Activated T-cell treated with anti-CD3 and anti-CD28 coated beads, Interleukin-2, amount 50 U/mL, for 72 hours (primary cell): ENCODE results near the gene SEMA6B. TPM values are rescaled to one million over a fixed set of nuclear protein-coding genes. Genes with fewer than 3 reads are reported as not detected.
"Not testable (repeated sequence)": the region's sequence is repeated elsewhere in the genome, so short reads cannot be mapped to it uniquely, and the experiment has no call there.

Experiments used
- ATAC-seq, 2 donors: fragments of 150-1000 bp; cut with Tn5 transposase; replicated peaks in 1 of 2; 2 replicates each; pipeline ENCODE4 v1.10.0; 2021; ENCODE audit warnings: moderate library complexity in 2 of 2, mild to moderate bottlenecking in 1 of 2
- DNase-seq, 2 donors: peaks; one replicate each; pipeline ENCODE4 v3.0.0; 2021 to 2022; ENCODE audit warnings: mixed read lengths in 1 of 2
- H3K27ac Mint-ChIP-seq: one replicate; pipeline ENCODE4 v1.8.0; 2022; ENCODE audit warnings: mild to moderate bottlenecking, moderate library complexity, mixed read lengths
- H3K27me3 Mint-ChIP-seq: one replicate; pipeline ENCODE4 v1.8.0; 2022; ENCODE audit warnings: low read depth, mixed read lengths
- H3K36me3 Mint-ChIP-seq, 2 donors: one replicate each; pipeline ENCODE4 v1.8.0; 2022; ENCODE audit warnings: mixed read lengths in 2 of 2, mild to moderate bottlenecking in 1 of 2; ENCODE audit not compliant: insufficient read depth in 2 of 2
- H3K4me1 Mint-ChIP-seq: one replicate; pipeline ENCODE4 v1.8.0; 2022; ENCODE audit warnings: low read depth, mixed read lengths
- H3K4me3 Mint-ChIP-seq, 2 donors: one replicate each; pipeline ENCODE4 v1.8.0; 2022; ENCODE audit warnings: mild to moderate bottlenecking in 2 of 2, mixed read lengths in 2 of 2, moderate library complexity in 2 of 2
- H3K9me3 Mint-ChIP-seq, 2 donors: one replicate each; pipeline ENCODE4 v1.8.0; 2022; ENCODE audit warnings: mixed read lengths in 2 of 2
- total RNA-seq, 2 donors: library from RNA; stranded (reverse); gene quantifications; one replicate each; pipeline ENCODE4 v1.2.3, GENCODE V29; 2022

Gene SEMA6B
- total RNA-seq, 2 donors from 2014 or later = 0.05 to 0.19 TPM

- Mint-ChIP-seq H3K4me1 (peaks cover 5% of the 10 kb centered on the region), H3K9me3 (no peaks in the 10 kb centered on the region), H3K27ac (no peak overlapping the region), H3K27me3 (peaks cover 34% of the 10 kb centered on the region), H3K4me3 (no peak overlapping the region), H3K36me3 (no peaks in the 10 kb centered on the region)
- DNase-seq = no peak
- ATAC-seq = no peak
Measured at GRCh38 chr19:4596033-4596904, 36.8 kb upstream of the SEMA6B start.

- not testable (repeated sequence) for ATAC-seq, DNase-seq, H3K4me1 Mint-ChIP-seq, H3K4me3 Mint-ChIP-seq, H3K9me3 Mint-ChIP-seq, H3K36me3 Mint-ChIP-seq, H3K27ac Mint-ChIP-seq
- H3K27me3 Mint-ChIP-seq = peaks cover 38% of the 10 kb centered on the region
Measured at GRCh38 chr19:4595158-4595557, 35.7 kb upstream of the SEMA6B start.

- Mint-ChIP-seq H3K4me1 (peaks cover 5% of the 10 kb centered on the region), H3K4me3 (no peak overlapping the region), H3K36me3 (no peaks in the 10 kb centered on the region), H3K27me3 (peaks cover 41% of the 10 kb centered on the region), H3K27ac (no peak overlapping the region), H3K9me3 (no peaks in the 10 kb centered on the region)
- ATAC-seq (no peak), DNase-seq (no peak)
Measured at GRCh38 chr19:4594201-4594600, 34.7 kb upstream of the SEMA6B start.

- ATAC-seq (no peak), DNase-seq (no peak)
- Mint-ChIP-seq H3K9me3 (no peaks in the 10 kb centered on the region), H3K4me3 (no peak overlapping the region), H3K36me3 (no peaks in the 10 kb centered on the region), H3K27me3 (peaks cover 42% of the 10 kb centered on the region), H3K27ac (no peak overlapping the region), H3K4me1 (peaks cover 5% of the 10 kb centered on the region)
Measured at GRCh38 chr19:4593409-4593851, 33.9 kb upstream of the SEMA6B start.

GRCh38 chr19:4592445-4592844, 33.0 kb upstream of the SEMA6B start:
- Mint-ChIP-seq H3K27ac (no peak overlapping the region), H3K4me3 (no peak overlapping the region), H3K27me3 (peaks cover 48% of the 10 kb centered on the region), H3K4me1 (peaks cover 3% of the 10 kb centered on the region), H3K36me3 (no peaks in the 10 kb centered on the region), H3K9me3 (no peaks in the 10 kb centered on the region)
- DNase-seq (no peak), ATAC-seq (no peak)

- Mint-ChIP-seq H3K4me3 (no peak overlapping the region), H3K9me3 (no peaks in the 10 kb centered on the region)
Measured at GRCh38 chr19:4591320-4591719, 31.8 kb upstream of the SEMA6B start.

GRCh38 chr19:4590559-4590958, 31.1 kb upstream of the SEMA6B start:
- H3K9me3 Mint-ChIP-seq = no peaks in the 10 kb centered on the region
- peaks cover 63% of the 10 kb centered on the region for H3K27me3 Mint-ChIP-seq
- DNase-seq (no peak), ATAC-seq (no peak)
- no peaks in the 10 kb centered on the region for H3K36me3 Mint-ChIP-seq
- H3K4me3 Mint-ChIP-seq = no peak overlapping the region
- H3K27ac Mint-ChIP-seq = no peak overlapping the region
- H3K4me1 Mint-ChIP-seq = no peaks in the 10 kb centered on the region

More at GRCh38 chr19:4591320-4591719, 31.8 kb upstream of the SEMA6B start:
- DNase-seq = no peak
- Mint-ChIP-seq H3K27me3 (peaks cover 55% of the 10 kb centered on the region), H3K36me3 (no peaks in the 10 kb centered on the region), H3K27ac (no peak overlapping the region), H3K4me1 (no peaks in the 10 kb centered on the region)
- ATAC-seq = no peak

GRCh38 chr19:4589579-4590410, 30.3 kb upstream of the SEMA6B start:
- peak; percentile 53 to 62 for ATAC-seq
- no peaks in the 10 kb centered on the region for H3K36me3 Mint-ChIP-seq
- H3K4me1 Mint-ChIP-seq = no peaks in the 10 kb centered on the region
- H3K27ac Mint-ChIP-seq = no peak overlapping the region
- DNase-seq = peak; percentile 23 to 44
- H3K9me3 Mint-ChIP-seq = no peaks in the 10 kb centered on the region
- H3K4me3 Mint-ChIP-seq = no peak overlapping the region
- H3K27me3 Mint-ChIP-seq = peaks cover 70% of the 10 kb centered on the region

- H3K36me3 Mint-ChIP-seq = no peaks in the 10 kb centered on the region
- no peaks in the 10 kb centered on the region for H3K4me1 Mint-ChIP-seq
- DNase-seq = no peak
- no peak for ATAC-seq
- H3K4me3 Mint-ChIP-seq = no peak overlapping the region
- peaks cover 68% of the 10 kb centered on the region for H3K27me3 Mint-ChIP-seq
- no peaks in the 10 kb centered on the region for H3K9me3 Mint-ChIP-seq
- H3K27ac Mint-ChIP-seq = no peak overlapping the region
Measured at GRCh38 chr19:4588291-4588761, 28.8 kb upstream of the SEMA6B start.

- no peak overlapping the region for H3K27ac Mint-ChIP-seq
- DNase-seq (no peak), ATAC-seq (no peak)
- H3K9me3 Mint-ChIP-seq = no peaks in the 10 kb centered on the region
- peaks cover 69% of the 10 kb centered on the region for H3K27me3 Mint-ChIP-seq
- H3K4me1 Mint-ChIP-seq = no peaks in the 10 kb centered on the region
- H3K4me3 Mint-ChIP-seq = no peak overlapping the region
- no peaks in the 10 kb centered on the region for H3K36me3 Mint-ChIP-seq
Measured at GRCh38 chr19:4587527-4587926, 28.0 kb upstream of the SEMA6B start.

GRCh38 chr19:4586691-4587090, 27.2 kb upstream of the SEMA6B start:
- ATAC-seq = no peak
- Mint-ChIP-seq H3K9me3 (no peaks in the 10 kb centered on the region), H3K4me3 (no peak overlapping the region), H3K36me3 (no peaks in the 10 kb centered on the region), H3K4me1 (peaks cover 6% of the 10 kb centered on the region), H3K27ac (no peak overlapping the region), H3K27me3 (peaks cover 75% of the 10 kb centered on the region)
- DNase-seq = no peak

- no peaks in the 10 kb centered on the region for H3K9me3 Mint-ChIP-seq
- peaks cover 71% of the 10 kb centered on the region for H3K27me3 Mint-ChIP-seq
- DNase-seq (no peak), ATAC-seq (no peak)
- H3K4me1 Mint-ChIP-seq = peaks cover 6% of the 10 kb centered on the region
- H3K4me3 Mint-ChIP-seq = no peak overlapping the region
- H3K27ac Mint-ChIP-seq = no peak overlapping the region
- H3K36me3 Mint-ChIP-seq = no peaks in the 10 kb centered on the region
Measured at GRCh38 chr19:4586245-4586644, 26.8 kb upstream of the SEMA6B start.

GRCh38 chr19:4585556-4585955, 26.1 kb upstream of the SEMA6B start:
- Mint-ChIP-seq H3K27ac (no peak overlapping the region), H3K36me3 (no peaks in the 10 kb centered on the region), H3K4me1 (peaks cover 6% of the 10 kb centered on the region), H3K27me3 (peaks cover 64% of the 10 kb centered on the region), H3K4me3 (no peak overlapping the region), H3K9me3 (no peaks in the 10 kb centered on the region)
- ATAC-seq = no peak
- no peak for DNase-seq
